WI38 (cell line): ENCODE data around the gene SREBF1.

Source experiments
- H3K4me3 ChIP-seq: 2 replicates; pipeline ENCODE4 v1.5.1; 2011; ENCODE audit warnings: low read depth, mild to moderate bottlenecking, control low read depth, low read length
- CTCF ChIP-seq: IDR thresholded peaks from 2 replicates; pipeline ENCODE4 v1.5.1; 2012; ENCODE audit warnings: low read depth, mild to moderate bottlenecking, control low read depth, low read length

The SREBF1 gene

GRCh38 chr17:17770632-17771044 is 66.1 kb downstream of the SREBF1 start:
- no peak for TF ChIP-seq CTCF
- H3K4me3 ChIP-seq: no peak overlapping the region

GRCh38 chr17:17769869-17770631 is 66.7 kb downstream of the SREBF1 start:
- H3K4me3 ChIP-seq: no peak overlapping the region
- no peak for TF ChIP-seq CTCF

GRCh38 chr17:17768424-17769088 is 68.2 kb downstream of the SREBF1 start:
- TF ChIP-seq CTCF: no peak
- no peak overlapping the region for H3K4me3 ChIP-seq

- H3K4me3 ChIP-seq: no peak overlapping the region
- TF ChIP-seq CTCF: no peak
Measured at GRCh38 chr17:17767887-17768418, 68.8 kb downstream of the SREBF1 start.

GRCh38 chr17:17767154-17767869 is 69.5 kb downstream of the SREBF1 start:
- H3K4me3 ChIP-seq: no peak overlapping the region
- TF ChIP-seq CTCF: no peak

GRCh38 chr17:17766744-17767120 is 70.1 kb downstream of the SREBF1 start:
- TF ChIP-seq CTCF: no peak
- H3K4me3 ChIP-seq: no peak overlapping the region
